ENCODE data around the gene TXNDC11. TPM values are rescaled to one million over a fixed set of nuclear protein-coding genes. Genes with fewer than 3 reads are reported as not detected.

TXNDC11 gene
- total RNA-seq, 2 donors from 2014 or later = 62.4 to 73.2 TPM

DNA sequence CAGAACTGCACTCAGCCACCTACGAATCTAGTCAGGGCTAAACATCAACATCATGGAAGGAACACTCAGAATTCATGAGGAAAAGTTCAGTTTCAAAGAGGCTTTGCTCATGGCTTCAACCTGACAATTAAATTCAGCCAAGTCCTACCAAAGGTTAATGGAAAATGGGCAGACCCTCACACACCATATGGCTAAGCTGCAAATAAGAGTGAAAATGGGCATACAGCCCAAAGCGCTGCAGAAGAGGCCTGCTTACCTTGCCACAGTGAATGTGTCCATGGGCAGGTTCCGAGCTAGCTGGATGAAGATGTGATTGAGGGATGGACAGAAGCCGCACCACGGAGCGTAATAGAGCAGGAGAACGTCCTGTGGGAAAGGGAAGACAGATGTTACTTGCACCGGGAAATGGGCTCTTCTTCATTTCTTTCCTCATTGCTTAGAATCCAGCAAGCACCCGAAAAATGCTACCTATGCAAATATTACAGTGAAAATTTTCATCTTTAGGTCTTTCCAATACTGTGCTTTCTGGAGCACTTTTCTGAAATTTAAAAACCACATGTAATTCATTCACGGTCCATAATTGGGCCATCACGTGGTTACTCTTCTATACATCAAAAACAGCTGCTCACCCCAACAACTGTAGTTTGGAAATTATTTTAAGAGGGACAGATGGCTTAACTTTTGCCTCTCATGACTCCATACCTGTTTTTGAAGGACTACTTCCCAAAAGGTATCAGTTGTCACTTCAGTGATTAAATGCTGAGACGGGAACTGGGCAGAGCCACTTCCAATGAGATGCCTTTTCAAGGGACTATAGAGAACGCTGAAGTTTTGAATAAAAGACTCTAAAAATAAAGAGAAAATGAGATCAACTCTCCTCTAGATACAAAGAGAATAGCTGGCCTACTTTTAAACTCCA is 54.8 kb downstream of the TXNDC11 start:
- DNase-seq (ENCODE audit: low spot score) (no peak), ATAC-seq (no peak)
- Mint-ChIP-seq H3K9me3 (no peaks in the 10 kb centered on the region), H3K4me1 (ENCODE audit: low read depth in 2 of 2) (peaks cover 18 to 20% of the 10 kb centered on the region in 2 donors), H3K27me3 (no peaks in the 10 kb centered on the region), H3K4me3 (no peak overlapping the region), H3K27ac (peak overlapping the region in 1 of 2 donors; percentile 56), H3K36me3 (peaks cover 36% of the 10 kb centered on the region)

- Mint-ChIP-seq H3K9me3 (no peaks in the 10 kb centered on the region), H3K27ac (peak overlapping the region in 1 of 2 donors; percentile 56), H3K27me3 (no peaks in the 10 kb centered on the region), H3K36me3 (peaks cover 36% of the 10 kb centered on the region), H3K4me1 (ENCODE audit: low read depth in 2 of 2) (peaks cover 24 to 28% of the 10 kb centered on the region in 2 donors), H3K4me3 (no peak overlapping the region)
- DNase-seq (ENCODE audit: low spot score) (no peak), ATAC-seq (no peak)
These were observed 55.8 kb downstream of the TXNDC11 start for GRCh38 chr16:11686713-11687380.

DNA sequence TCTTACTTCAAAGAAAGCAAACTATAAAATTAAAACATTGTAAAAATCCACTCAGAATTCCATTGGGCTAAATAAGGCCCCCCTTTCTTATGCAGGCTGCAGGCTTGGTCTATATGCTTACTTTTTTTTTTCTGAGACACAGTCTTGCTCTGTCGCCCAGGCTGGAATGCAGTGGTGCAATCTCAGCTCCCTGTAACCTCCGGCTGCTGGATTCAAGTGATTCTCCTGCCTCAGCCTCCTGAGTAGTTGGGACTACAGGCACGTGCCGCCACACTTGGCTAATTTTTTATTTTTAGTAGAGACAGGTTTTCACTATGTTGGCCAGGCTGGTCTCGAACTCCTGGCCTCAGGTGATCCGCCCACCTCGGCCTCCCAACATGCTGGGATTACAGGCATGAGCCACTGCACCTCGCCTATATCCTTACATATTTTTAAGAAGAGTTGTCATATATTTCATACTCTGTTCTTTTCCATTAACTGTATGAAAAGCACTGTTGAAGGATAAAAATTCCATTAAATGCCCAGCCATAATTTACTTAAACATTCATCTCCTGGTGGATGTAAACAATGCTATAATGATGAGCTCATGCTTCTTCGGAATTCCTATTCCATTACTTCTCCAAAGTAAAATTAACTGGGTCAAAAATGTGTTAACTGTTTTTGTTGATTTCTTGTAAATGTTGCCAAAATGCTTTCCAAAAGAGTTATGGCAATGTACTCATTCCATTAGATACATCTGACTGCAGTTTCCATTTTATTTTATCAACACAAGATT is 56.6 kb downstream of the TXNDC11 start:
- ATAC-seq = no peak
- H3K4me1 Mint-ChIP-seq (ENCODE audit: low read depth in 2 of 2) = peaks cover 31 to 36% of the 10 kb centered on the region in 2 donors
- H3K9me3 Mint-ChIP-seq = no peaks in the 10 kb centered on the region
- no peak overlapping the region for H3K4me3 Mint-ChIP-seq
- peaks cover 33% of the 10 kb centered on the region for H3K36me3 Mint-ChIP-seq
- DNase-seq (ENCODE audit: low spot score) = no peak
- H3K27me3 Mint-ChIP-seq = no peaks in the 10 kb centered on the region
- H3K27ac Mint-ChIP-seq = peak overlapping the region in 1 of 2 donors; percentile 56

DNA sequence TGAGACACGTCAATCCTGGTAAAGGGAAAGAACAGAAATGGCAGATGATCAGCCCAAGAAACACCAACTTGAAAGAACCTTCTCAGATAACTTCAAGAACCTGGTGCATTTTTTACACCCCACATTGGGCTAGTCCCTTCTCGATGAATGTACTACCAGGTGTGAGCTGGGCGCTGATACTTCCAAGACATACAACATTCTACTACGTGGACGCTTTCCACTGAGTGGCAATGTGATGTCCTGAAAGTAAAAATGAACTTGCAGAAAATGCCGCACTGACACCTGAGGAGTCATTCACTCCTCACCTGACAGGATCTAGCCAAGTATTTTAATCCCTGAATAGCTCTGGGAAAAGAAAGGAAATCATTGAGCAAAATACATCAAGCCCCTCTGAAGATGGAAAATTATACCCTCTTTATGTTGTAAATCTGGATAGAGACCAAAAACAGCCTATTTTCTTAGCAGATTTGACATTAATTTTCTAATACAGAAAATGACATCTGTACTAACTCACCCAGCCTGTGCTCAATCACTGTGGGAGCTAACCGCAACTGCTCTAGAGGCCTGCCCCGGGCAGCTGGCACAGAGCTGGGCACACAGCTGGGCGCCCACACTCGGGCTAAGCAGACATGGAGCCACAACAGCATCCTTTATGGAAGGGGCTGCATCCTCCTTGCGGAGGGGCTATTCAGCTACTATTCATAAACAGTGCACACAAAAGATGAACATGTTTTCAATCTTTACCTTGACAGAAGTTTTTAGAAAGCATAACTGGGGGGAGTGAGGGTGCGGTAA is 58.2 kb downstream of the TXNDC11 start:
- no peak overlapping the region for H3K27ac Mint-ChIP-seq

GRCh38 chr16:11683145-11683544 is 59.5 kb downstream of the TXNDC11 start:
- Mint-ChIP-seq H3K4me1 (ENCODE audit: low read depth in 2 of 2) (peaks cover 28 to 35% of the 10 kb centered on the region in 2 donors), H3K27me3 (no peaks in the 10 kb centered on the region), H3K36me3 (peaks cover 29% of the 10 kb centered on the region), H3K27ac (no peak overlapping the region), H3K4me3 (no peak overlapping the region), H3K9me3 (no peaks in the 10 kb centered on the region)
- DNase-seq (ENCODE audit: low spot score) (no peak), ATAC-seq (no peak)

More for the DNA sequence above, 58.2 kb downstream of the TXNDC11 start:
- no peak for ATAC-seq
- H3K36me3 Mint-ChIP-seq = peaks cover 29% of the 10 kb centered on the region
- no peaks in the 10 kb centered on the region for H3K9me3 Mint-ChIP-seq
- H3K27me3 Mint-ChIP-seq = no peaks in the 10 kb centered on the region
- DNase-seq (ENCODE audit: low spot score) = no peak
- H3K4me1 Mint-ChIP-seq (ENCODE audit: low read depth in 2 of 2) = peaks cover 32 to 35% of the 10 kb centered on the region in 2 donors
- no peak overlapping the region for H3K4me3 Mint-ChIP-seq

DNA sequence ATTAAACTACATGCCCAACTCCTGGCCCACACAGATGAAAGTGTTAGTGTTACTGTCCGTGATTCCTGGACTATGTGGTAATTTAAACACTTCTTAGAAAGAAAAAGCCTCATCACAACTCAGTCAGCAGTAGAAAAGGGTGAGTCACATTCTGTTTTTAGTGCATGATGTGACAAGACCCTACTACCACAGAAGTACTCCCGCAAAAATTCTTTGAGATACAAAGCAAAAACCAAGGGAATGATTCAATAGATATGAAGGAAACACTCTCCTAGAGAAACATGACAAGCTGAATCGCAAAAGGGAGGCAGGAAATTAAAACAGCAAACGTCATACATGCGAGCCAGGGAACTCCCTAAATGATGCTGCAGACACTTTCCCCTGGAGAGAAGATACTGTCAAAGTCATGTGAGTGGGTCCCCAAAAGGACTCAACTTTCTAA is 60.0 kb downstream of the TXNDC11 start:
- Mint-ChIP-seq H3K36me3 (peaks cover 24% of the 10 kb centered on the region), H3K27ac (no peak overlapping the region), H3K27me3 (no peaks in the 10 kb centered on the region), H3K4me1 (ENCODE audit: low read depth in 2 of 2) (peaks cover 25 to 33% of the 10 kb centered on the region in 2 donors), H3K9me3 (no peaks in the 10 kb centered on the region), H3K4me3 (no peak overlapping the region)
- DNase-seq (ENCODE audit: low spot score) (no peak), ATAC-seq (no peak)

GRCh38 chr16:11681976-11682654 is 60.5 kb downstream of the TXNDC11 start:
- Mint-ChIP-seq H3K36me3 (peaks cover 20% of the 10 kb centered on the region), H3K9me3 (no peaks in the 10 kb centered on the region), H3K4me1 (ENCODE audit: low read depth in 2 of 2) (peaks cover 23 to 36% of the 10 kb centered on the region in 2 donors), H3K27ac (peak overlapping the region in 1 of 2 donors; percentile 50), H3K27me3 (no peaks in the 10 kb centered on the region), H3K4me3 (no peak overlapping the region)
- ATAC-seq (no peak), DNase-seq (ENCODE audit: low spot score) (no peak)

DNA sequence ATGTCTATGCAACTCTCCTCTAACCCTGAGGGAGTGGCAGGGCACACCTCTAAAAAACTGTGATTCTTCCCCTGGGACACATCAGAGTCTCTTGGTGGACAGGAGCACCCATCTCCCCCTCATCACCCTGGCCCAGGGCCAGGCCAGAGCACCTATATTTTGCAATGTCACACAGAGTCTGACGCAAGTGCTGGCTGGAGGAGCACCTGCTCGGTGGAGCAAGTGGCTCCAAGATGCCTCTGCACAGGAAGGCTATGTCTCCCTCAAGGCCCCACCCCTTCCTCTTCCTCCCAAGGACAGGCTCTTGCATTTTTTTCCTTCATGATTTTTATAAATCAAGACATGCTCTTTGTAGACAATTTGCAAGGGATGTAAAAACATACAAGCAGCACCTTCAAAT is 61.1 kb downstream of the TXNDC11 start:
- peak overlapping the region in 1 of 2 donors; percentile 50 for H3K27ac Mint-ChIP-seq
- H3K9me3 Mint-ChIP-seq = no peaks in the 10 kb centered on the region
- DNase-seq (ENCODE audit: low spot score) (no peak), ATAC-seq (no peak)
- H3K36me3 Mint-ChIP-seq = peaks cover 17% of the 10 kb centered on the region
- H3K27me3 Mint-ChIP-seq = no peaks in the 10 kb centered on the region
- H3K4me1 Mint-ChIP-seq (ENCODE audit: low read depth in 2 of 2) = peaks cover 23 to 36% of the 10 kb centered on the region in 2 donors
- H3K4me3 Mint-ChIP-seq = no peak overlapping the region

- DNase-seq (ENCODE audit: low spot score) (no peak), ATAC-seq (no peak)
- Mint-ChIP-seq H3K4me3 (no peak overlapping the region), H3K27me3 (no peaks in the 10 kb centered on the region), H3K4me1 (ENCODE audit: low read depth in 2 of 2) (peaks cover 23 to 36% of the 10 kb centered on the region in 2 donors), H3K9me3 (no peaks in the 10 kb centered on the region), H3K36me3 (peaks cover 12% of the 10 kb centered on the region), H3K27ac (peak overlapping the region in 1 of 2 donors; percentile 50)
These were observed 62.4 kb downstream of the TXNDC11 start for GRCh38 chr16:11679941-11680911.

DNA sequence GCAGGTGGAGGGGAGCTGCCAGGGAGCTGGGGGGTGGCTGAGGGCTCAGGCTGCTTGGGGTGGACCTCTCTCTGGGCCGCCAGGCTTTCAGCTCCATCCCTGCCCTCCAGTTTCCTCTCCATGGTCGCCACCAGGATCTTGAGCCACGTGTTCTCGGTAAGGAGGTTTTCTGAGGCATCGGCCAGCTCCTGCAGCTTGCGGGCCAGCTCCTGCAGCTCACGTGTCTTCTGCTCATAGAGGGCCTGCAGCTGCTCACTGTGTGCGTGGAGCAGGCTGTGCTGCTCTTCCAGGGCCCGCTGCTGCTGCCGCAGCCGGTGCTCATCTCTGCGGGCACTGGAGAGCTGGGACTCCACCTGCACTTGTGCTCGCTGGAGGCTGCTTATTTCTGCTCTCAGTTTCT is 63.4 kb downstream of the TXNDC11 start:
- ATAC-seq (no peak), DNase-seq (ENCODE audit: low spot score) (no peak)
- Mint-ChIP-seq H3K4me1 (ENCODE audit: low read depth in 2 of 2) (peaks cover 23 to 36% of the 10 kb centered on the region in 2 donors), H3K4me3 (no peak overlapping the region), H3K27me3 (no peaks in the 10 kb centered on the region), H3K9me3 (no peaks in the 10 kb centered on the region), H3K36me3 (peaks cover 6% of the 10 kb centered on the region), H3K27ac (no peak overlapping the region)

DNA sequence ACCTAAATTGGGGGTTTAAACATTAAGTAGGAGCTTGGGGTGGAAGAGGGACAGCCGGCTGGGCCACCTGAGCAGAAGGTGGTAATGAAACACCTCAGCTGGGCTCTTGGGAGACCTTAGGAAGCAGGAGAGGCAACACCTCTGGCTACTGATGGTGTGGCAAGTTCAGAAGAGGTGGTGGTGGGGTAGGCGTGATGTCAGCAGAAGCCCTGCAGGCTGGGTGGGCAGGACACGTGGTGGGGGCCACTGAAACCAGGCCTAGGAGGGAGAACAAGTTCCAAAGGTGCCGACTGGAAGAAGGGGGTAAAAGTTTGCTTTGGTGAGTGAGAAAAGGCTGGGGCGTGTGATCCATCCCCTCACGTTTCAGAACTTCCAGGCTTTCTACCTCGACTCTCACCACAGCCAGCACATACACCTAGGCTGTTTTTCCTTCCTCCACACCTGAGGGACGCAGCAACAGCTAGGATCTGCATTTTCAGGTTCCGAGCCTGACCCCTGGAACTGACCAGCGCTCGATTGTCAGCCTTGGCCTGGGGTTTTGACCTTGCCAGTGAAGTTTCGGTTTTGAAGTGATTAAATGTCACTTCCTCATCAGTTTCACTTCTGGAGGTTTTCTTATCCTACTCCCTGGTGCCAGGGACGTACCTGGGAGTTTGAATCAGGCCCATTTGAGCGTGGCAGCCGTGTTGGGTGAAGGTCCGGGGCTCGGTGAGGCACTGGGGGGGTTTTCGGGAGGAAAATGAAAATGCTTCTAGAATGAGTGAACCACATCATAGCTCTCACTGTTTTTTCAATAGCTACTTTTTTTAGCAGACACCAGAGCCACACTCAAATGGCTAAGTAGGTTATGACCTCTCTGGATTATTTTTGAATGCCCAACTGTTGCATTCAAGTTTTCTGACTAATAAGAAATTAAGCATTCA is 64.4 kb downstream of the TXNDC11 start:
- Mint-ChIP-seq H3K36me3 (no peaks in the 10 kb centered on the region), H3K27me3 (no peaks in the 10 kb centered on the region), H3K4me1 (ENCODE audit: low read depth in 2 of 2) (peaks cover 22 to 34% of the 10 kb centered on the region in 2 donors), H3K9me3 (no peaks in the 10 kb centered on the region), H3K27ac (peak overlapping the region in 1 of 2 donors; percentile 71), H3K4me3 (no peak overlapping the region)
- no peak for DNase-seq (ENCODE audit: low spot score)
- ATAC-seq = no peak

Measured in natural killer cell treated with Interleukin-12 subunit alpha and Interleukin-12 subunit beta and Interleukin-15 and Interleukin-18, amount 100 ng/mL, for 72 hours (primary cell).